Fibroblast of skin of scalp (primary cell): ENCODE results near the gene ZPBP2. TPM values are rescaled to one million over a fixed set of nuclear protein-coding genes. Genes with fewer than 3 reads are reported as not detected.
"Not testable (repeated sequence)": the region's sequence is repeated elsewhere in the genome, so short reads cannot be mapped to it uniquely, and the experiment has no call there.

Experiments used
- DNase-seq: peaks from one replicate; pipeline ENCODE4 v3.0.0-alpha.2; 2013
- polyA plus RNA-seq, 2 experiments: library from polyadenylated mRNA; unstranded; fragments of 120-200 nt; gene quantifications; one replicate each; pipeline ENCODE4 v1.2.1, GENCODE V29; 2013; ENCODE audit not compliant: insufficient read length in 2 of 2

ZPBP2 gene
- not detected for polyA plus RNA-seq (2013, experiment 1 of 2; ENCODE audit: insufficient read length)
- polyA plus RNA-seq (2013, experiment 2 of 2; ENCODE audit: insufficient read length) = not detected

GRCh38 chr17:39867880-39868553 is at the start of gene ZPBP2:
TSS of gene ZPBP2 (plus strand) at chr17:39868202. CDS start at chr17:39868355, 153 bp downstream.
- peak; percentile 0 for DNase-seq

DNA sequence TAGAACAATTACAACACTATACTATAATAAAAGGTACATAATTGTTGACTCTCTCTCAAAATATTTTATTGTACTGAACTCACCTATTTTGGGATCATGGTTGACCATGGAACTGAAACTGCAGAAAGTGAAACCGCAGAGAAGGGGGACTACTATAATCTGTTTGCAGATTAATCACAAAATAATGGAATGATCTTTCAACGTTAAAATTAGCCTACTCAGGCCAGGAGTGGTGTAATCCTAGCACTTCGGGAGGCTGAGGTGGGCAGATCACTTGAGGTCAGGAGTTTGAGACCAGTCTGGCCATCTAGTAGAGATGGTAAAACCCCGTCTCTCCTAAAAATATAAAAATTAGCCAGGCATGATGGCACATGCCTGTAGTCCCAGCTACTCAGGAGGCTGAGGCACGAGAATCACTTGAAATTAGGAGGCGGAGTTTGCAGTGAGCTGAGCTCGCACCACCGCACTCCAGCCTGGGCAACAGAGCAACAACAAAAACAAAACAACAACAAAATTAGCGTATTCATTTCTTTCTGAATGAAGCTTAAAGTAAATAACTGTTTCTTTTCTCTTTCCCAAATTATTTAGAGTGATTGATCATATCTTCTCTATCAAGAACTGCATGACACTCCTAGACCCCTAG is 49.5 kb upstream of the ZPBP2 start:
- DNase-seq = no peak

DNA sequence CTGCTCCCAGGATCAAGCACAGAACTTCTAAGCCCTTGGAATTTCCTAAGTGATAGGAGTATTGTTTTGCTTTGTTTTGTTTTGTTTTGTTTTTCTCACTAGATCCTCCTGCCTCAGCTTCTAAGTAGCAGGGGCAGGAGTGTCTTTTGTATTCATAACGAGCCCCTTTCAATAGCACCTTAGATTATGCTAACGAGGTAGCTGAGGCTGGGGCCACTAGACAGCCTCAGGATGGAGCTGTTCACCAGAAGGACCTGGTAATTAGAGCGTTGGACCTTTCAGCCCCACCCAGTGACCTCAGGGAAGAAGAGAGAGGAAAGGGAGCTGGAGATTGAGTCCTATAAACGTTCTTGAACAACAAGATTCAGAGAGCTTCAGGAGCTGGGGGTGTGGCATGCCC is 47.5 kb upstream of the ZPBP2 start:
- DNase-seq = no peak

DNA sequence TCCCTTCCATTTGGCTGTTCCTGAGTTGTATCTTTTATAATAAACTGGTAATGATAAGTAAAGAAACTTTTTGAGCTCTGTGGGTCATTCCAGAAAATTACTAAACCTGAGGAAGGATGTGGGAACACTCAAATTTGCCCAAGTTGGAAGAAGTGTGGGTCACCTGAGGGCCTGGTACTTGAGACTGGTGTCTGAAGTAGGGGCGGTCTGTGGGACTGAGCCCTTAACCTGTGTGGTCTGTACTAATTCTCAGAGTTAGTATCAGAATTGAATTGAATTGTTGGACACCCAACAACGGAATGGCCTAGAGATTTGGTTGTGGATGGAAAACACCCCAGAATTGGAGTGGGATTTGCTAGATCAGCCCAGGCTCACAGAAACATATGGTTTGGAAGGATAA is 47.0 kb upstream of the ZPBP2 start:
- DNase-seq = no peak

DNA sequence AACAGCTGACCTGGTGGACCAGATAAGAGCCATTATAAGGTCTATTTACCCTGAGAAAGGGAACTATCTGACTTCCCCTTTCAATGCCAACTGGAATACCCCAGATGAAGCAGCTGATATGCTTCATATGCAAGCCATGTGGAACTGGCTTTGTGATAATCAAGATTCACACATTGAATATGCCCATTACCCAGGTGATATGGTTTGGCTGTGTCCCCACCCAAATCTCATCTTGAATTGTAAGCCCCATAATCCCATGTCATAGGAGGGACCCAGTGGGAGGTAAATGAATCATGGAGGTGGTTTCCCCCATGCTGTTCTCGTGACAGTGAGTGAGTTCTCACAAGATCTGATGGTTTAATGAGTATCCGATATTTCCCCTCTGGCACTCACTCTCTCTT is 46.0 kb upstream of the ZPBP2 start:
- DNase-seq = no peak

DNA sequence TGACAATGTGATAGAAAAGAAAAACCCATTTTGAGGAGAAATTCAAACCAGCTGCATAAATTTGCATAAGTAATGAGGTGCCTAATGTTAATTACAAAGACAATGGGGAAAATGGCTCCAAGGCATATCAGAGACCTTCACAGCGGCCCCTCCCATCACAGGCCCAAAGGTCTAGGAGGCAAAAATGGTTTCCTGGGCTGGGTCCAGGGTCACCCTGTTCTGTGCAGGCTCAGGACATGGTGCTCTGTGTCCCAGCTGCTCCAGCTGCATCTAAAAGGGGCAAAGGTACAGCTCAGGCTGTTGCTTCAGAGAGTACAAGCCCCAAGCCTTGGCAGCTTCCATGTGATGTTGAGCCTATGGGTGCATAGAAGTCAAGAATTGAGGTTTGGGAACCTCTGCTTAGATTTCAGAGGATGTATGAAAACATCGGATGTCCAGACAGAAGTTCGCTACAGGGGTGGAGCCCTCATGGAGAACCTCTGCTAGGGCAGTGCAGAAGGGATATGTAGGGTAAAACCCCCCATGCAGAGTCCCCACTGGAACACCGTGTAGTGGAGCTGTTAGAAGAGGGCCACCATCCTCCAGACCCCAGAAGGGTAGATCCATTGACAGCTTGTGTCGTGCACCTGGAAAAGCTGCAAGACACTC is 44.5 kb upstream of the ZPBP2 start:
- DNase-seq = no peak

DNA sequence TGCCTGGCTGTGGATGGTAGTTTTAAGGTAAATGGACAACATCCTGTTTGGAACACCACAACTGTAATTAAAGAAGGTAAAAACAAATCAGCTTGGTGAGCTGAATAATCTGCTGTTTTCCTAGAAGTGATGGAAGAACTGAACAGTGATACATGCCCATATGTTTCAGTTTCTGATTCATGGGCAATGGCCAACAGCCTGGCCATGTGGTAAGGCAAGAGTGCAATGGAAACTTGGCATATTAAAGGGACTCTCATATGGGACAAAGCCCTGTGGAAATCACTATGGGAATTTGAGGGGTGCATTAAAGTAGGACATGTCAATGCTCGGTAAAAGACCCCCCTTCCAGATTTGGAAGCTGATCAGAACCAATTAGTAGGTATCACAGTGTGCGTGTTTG is 41.7 kb upstream of the ZPBP2 start:
- DNase-seq = no peak

DNA sequence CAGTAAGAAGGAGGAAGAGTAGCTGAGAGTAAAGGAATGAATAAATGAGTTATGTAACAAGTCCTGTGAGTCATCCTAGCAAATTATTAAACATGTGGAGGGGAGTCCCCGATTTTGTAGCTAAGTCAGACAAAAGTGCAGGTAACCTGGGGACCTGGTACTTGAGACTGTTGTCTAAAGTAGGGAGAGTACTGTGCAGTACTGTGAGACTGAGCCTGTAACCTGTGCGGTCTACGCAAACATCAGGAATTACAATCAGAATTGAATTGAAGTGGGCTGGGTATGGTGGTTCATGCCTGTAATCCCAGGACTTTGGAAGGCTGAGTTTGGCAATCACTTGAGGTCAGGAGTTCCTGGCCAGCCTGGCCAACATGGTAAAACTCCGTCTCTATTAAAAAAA is 39.6 kb upstream of the ZPBP2 start:
- no peak for DNase-seq

DNA sequence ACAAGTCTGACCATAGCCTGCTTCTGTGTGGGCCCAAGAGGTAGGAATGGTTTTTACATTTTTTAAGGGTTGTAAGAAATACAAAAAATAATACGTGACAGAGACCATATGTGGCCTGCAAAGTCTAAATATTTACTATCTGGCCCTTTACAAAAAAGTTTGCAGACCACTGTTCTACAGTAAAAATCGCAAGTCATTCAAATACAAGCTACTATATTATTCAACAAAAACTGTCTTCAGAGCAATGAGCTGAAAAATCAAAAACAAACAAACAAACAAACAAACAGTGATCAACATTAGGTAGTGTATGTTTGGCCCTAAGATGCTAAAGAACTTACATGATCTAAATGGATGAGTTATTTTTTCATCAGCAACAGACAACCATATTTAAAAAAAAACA is 36.4 kb upstream of the ZPBP2 start:
- no peak for DNase-seq

GRCh38 chr17:39834017-39834416 is 34.0 kb upstream of the ZPBP2 start:
- DNase-seq = no peak

GRCh38 chr17:39835038-39835786 is 32.8 kb upstream of the ZPBP2 start:
- no peak for DNase-seq

- no peak for DNase-seq
These were observed 31.9 kb upstream of the ZPBP2 start for GRCh38 chr17:39836117-39836516.

- no peak for DNase-seq
These were observed 29.9 kb upstream of the ZPBP2 start for GRCh38 chr17:39838057-39838456.

- DNase-seq = no peak
These were observed 29.2 kb upstream of the ZPBP2 start for GRCh38 chr17:39838784-39839183.

DNA sequence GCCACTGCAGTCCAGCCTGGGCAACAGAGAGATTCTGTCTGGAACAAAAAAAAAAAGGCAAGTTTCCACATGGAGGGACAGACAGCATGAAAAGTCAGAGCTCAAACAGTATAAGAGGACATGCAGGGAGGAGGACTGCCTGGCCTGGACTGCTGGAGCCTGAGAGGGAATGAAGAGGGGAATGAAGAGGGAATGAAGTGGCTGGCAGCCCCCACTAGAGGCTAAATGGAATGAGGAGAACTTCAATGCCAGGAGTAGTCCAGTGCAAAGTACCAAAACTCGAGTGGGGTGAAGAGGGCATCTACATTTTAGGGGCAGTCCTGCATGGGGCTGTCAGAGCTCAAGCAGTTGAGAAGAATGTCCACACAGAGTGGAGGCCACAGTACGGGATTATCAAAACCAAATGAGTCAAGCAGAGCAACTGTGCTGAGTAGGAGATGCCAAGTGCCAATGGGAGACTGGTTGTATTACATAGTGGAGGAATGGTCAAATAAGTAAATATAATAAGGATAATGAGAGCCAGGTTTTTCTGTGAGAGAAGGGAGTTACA is 26.8 kb upstream of the ZPBP2 start:
- no peak for DNase-seq

DNA sequence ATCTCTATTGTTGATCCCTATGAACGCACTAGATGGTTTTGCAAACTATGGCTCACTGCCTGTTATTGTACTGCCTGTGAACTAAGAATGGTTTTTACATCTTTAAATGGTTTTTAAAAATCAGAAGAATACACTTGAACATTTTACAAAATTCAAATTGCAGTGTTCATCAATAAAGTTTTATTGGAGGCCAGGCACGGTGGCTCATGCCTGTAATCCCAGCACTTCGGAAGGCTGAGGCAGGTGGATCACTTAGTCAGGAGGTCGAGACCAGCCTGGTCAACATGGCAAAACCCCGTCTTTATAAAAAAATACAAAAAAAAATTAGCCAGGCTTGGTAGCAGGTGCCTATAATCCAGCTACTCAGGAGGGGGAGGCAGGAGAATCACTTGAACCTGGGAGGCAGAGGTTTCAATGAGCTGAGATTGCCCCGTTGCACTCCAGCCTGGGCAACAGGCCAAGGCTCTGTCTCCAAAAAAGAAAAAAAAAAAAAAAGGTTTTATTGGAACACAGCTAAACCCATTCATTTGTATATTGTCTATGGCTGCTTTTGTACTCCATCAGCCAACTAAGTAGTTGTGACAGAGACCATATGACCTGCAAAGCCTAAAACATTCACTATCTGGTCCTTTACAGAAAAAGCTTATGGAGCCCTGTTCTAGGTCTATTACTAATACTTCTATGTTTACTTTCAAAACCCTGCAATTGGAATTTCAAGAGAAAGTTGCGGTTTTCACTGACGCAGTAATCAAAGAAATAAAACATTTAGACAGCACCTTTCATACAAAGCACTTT is 22.8 kb upstream of the ZPBP2 start:
- DNase-seq = no peak

GRCh38 chr17:39846205-39846604 is 21.8 kb upstream of the ZPBP2 start:
- DNase-seq = no peak

DNA sequence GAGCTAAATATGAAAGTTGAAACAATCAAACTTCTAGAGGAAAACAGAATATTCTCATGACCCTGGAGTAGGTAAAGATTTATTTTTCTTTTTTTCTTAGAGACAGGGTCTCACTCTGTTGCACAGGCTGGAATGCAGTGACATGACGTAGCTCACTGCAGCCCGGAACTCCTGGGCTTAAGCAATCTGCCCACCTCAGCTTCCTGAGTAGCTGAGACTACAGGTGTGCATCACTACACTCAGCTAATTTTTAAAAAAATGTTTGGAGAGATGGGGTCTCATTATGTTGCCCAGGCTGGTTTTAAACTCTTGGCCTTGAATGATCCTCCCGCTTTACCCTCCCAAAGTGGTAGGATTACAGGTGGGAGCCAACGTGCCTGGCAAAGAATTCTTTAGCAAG is 19.4 kb upstream of the ZPBP2 start:
- no peak for DNase-seq

GRCh38 chr17:39850186-39850585 is 17.8 kb upstream of the ZPBP2 start:
- not testable (repeated sequence) for DNase-seq

- no peak for DNase-seq
These were observed 15.8 kb upstream of the ZPBP2 start for GRCh38 chr17:39852239-39852638.

GRCh38 chr17:39854909-39855308 is 13.1 kb upstream of the ZPBP2 start:
- DNase-seq = no peak
